HG02798 (cell line): ENCODE results near the gene SRD5A2.

Experiments
- ATAC-seq: cut with Tn5 transposase; IDR thresholded peaks from one replicate; pipeline ENCODE4 v1.9.1; 2021; ENCODE audit warnings: mild to moderate bottlenecking; ENCODE audit not compliant: unreplicated experiment, poor library complexity

Gene SRD5A2

GRCh38 chr2:31475692-31476091, 105.0 kb downstream of the SRD5A2 start:
- no peak for ATAC-seq

GRCh38 chr2:31474296-31474695, 106.4 kb downstream of the SRD5A2 start:
- no peak for ATAC-seq
